Endothelial cell of umbilical vein (primary cell): ENCODE data around the gene IAPP.

Source experiments
- CTCF ChIP-seq, 2 donors: IDR thresholded peaks; 1 replicate in 1 of 2; 2 replicates in 1 of 2; pipeline ENCODE4 v1.5.1; 2011; ENCODE audit warnings: low read length in 2 of 2, mild to moderate bottlenecking in 2 of 2, moderate library complexity in 2 of 2, control low read depth in 1 of 2, inconsistent platforms in 1 of 2, low read depth in 1 of 2; ENCODE audit not compliant: insufficient read depth in 1 of 2; ENCODE audit errors: extremely low read depth in 1 of 2
- MAX ChIP-seq: IDR thresholded peaks from 2 replicates; pipeline ENCODE4 v1.6.1; 2011; ENCODE audit not compliant: insufficient read depth, insufficient read length
- POLR2A ChIP-seq: IDR thresholded peaks from 2 replicates; pipeline ENCODE4 v1.6.1; 2012; ENCODE audit warnings: low read depth, mild to moderate bottlenecking, control low read depth, low read length
- POLR2AphosphoS5 ChIP-seq: IDR thresholded peaks from 2 replicates; pipeline ENCODE4 v1.6.1; 2012; ENCODE audit warnings: low read depth, mild to moderate bottlenecking, control low read depth, low read length, moderate library complexity; ENCODE audit not compliant: insufficient read depth

- TF ChIP-seq MAX (no peak), CTCF (IDR thresholded peaks at IDR 0.05; ENCODE audit: extremely low read depth in 1 of 2, insufficient read depth in 1 of 2, low read depth in 1 of 2, low read length in 2 of 2) (no peak), POLR2A (no peak), POLR2AphosphoS5 (no peak)
Measured at GRCh38 chr12:21346542-21347205, 26.0 kb upstream of the IAPP start.
